NCI-H2107 treated with DMSO at 0.1 percent for 48 hours (cell line): Measurements from ENCODE around the gene SPATC1L.
A peak's percentile ranks its signal among the peaks of the same experiment; 100 is the strongest.
"Not testable (repeated sequence)": the region's sequence is repeated elsewhere in the genome, so short reads cannot be mapped to it uniquely, and the experiment has no call there.

Experiments
- DNase-seq: peaks from one replicate; lab custom pipeline; 2025; ENCODE audit not compliant: unreplicated experiment; lab: John Stamatoyannopoulos, UW

Gene SPATC1L

GRCh38 chr21:46183910-46184624 lies at the start of gene SPATC1L:
Gene SPATC1L, minus strand, starts transcription at chr21:46184459. Its CDS starts 1,643 bp downstream, at chr21:46182816.
- DNase-seq = no peak

GRCh38 chr21:46229923-46230260 lies 45.6 kb upstream of the SPATC1L start:
- no peak for DNase-seq

DNA sequence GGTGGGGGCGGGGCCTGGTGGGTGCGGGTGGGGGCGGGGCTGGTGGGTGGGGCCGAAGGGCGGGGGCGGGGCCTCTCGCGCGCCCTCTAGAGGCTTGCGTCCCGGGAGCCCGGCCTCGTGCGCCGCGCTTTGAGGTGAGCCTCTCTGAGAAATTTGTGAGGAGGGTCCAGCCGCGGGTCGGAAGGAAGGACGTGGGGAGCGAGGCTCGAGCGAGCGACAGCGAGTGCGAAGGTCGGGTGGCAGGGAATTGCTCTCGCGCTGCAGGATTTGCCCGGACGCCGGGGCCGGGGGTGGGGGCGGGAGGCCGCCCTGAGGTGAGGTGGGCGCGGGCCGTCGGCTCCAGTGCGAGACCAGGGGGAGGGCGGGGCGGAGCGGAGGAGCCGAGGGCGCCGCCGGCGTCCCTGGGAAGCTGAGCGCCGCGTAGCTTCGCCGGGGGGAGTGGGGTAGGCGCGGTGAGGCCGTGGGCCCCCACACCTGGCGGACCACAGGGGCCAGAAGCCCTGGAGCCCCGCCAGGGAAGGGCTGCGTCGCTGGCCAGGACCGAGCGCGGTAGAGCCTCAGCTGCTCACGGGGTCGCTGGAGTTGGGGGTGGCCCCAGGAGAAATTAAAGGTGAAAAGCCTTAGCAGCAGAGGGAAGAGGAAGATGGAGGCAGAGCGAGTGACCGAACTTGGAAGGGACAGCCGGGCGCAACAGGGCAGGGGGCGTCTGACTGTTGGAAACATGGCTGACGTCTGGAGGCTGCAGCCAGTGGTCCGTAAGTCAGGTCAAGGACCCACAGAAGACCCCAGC lies 45.1 kb upstream of the SPATC1L start:
- DNase-seq = no peak

DNA sequence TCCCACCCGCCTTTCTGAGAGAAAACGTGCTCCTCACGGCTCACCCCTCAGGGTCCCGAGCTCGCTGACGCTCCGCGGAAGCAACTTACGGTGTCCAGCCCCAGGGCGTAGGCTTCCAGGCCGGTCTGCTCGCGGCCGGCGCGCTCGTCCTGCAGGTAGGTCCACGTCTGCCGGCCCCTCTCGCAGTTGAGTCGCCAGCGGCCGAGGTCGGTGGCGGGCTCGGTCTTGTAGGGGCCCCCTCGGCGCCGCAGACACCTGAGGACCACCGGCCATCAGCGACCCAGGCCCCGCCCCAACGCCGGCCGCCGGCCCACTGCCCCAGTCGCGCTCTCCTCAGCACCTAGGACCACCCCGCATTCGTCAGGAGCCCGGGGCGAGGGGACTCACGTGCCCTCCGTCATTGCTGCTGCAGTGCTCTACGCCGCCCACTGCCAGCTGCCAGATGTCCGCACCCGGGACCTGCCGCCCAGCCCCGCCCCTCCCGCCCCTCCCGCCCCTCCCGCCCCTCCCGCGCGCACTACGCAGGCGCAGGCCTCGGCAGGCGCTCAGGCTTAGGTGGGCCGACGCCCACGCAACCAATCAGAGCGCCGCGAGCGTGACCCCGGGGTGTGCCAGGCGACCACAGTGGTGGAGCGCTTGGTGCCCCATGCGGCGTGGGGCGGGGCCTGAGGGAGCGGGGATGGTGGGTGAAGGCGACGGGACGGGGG lies 44.2 kb upstream of the SPATC1L start, which contains the start of gene LSS:
Gene LSS, minus strand, starts transcription at position 430 of the 707 bp plus-strand sequence. Its CDS starts 29 bp downstream, at position 401.
- DNase-seq = peak; percentile 85

DNA sequence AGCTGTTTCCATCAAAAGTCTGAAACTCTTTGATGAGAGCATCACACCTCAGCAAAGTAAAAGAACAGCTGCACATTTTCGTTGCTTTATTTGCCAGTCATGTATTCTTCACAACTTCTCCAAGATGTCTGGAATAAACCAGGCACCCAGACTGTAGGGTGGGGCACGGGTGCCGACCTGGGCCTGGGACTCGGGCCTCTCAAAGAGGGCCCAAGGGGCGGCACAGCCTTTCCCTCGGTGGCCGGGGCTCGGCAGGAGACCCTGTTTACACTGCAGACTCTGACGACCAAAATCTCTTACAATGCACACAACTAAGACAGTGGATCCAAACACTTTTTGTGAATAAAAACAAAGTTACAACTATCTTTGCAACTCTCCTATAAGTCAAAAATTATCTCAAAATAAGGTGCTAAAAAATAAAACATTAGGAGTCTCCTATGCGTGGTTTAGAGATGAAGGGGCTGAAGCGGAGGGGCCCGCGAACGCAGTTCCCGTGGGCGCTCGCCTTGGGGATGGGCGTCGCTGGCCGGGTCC lies 43.6 kb upstream of the SPATC1L start:
- DNase-seq = no peak

DNA sequence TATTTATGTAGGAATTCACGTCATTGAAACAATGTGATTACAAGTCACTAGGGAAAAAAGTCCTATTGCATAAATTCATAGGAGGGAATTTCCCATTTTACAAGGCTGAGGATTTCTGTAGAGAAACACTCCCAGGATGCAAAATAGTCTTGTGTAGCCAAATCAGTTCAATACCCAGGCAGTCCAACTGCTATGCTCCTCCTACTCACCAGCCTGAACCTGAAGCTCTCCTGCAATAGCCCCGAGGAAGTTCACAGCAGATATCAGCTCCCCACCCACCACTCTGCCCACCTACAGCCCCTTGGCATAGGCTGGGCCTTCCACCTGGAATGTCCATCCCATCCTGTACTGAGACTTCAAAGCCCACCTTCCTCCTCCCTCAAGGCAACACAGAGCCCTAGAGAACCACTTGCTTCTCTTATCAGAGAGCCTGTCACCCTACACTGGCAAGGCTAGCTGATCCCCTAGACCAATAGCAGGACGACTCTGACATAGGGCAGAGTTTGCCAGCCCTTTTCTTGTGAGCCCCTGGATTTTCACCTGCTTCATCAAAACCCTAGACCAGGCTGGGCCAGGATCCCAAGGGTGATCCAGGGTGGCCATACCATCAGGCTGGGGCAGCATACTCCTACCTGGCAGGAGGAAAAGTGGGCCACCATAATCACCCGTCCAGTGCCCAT lies 42.8 kb upstream of the SPATC1L start:
- peak; percentile 48 for DNase-seq

GRCh38 chr21:46226146-46226545 lies 41.9 kb upstream of the SPATC1L start:
- no peak for DNase-seq

- not testable (repeated sequence) for DNase-seq
Measured at GRCh38 chr21:46223661-46224060, 39.4 kb upstream of the SPATC1L start.

DNA sequence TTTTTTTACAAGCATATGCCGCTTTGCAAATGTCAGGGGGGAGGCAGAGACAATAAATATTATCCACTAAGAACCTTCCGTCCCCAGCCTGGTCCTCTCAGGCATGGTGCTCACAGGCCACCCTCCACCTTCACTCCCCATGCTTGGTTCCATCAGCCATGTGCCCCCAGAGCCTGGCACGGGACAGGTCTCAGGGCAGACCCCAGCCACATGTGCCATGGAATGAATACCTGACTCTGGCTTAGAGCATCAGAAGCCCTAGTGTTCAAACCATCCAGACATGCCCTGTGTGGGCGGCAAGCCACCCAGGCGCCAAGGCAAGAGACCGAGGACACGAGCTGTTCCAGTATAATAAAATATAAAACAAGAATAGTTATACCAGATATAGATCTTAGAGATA lies 39.0 kb upstream of the SPATC1L start:
- no peak for DNase-seq

- DNase-seq = no peak
Measured at GRCh38 chr21:46222436-46223116, 38.3 kb upstream of the SPATC1L start.

DNA sequence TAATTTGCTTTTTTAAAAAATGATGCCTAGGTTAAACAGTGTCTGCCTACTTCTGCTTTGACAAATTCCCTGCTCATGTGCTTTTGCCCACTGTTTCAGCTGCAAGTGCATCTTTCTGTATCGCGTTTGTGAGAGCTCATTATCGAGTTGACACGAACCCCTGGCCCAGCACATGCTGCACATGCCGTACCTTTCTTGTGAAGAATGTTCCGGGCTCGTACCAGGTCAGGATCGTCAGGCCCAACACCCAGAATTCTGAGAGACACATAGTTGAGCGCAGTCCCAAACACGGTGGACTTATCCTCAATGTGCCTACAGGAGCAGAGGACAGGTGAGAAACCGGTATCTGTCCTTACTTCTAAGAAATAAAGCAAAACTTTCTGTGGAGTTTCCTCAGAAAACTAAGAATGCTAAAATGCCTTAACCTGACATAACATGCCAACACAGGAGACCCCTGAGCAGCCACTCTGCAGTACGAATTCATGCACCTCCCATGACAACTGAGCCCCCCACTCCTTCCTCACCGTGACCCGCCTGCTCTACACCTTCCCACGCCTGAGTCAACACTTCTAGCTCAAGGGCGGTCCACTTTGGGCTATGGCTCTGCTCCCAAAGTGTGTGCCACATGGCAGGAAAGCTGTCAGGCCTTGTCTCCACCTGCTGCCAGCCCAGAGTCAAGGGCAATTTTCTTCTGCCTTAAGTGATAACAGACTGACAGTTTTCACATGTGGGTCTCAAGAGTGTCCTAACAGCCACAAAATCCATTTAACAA lies 37.6 kb upstream of the SPATC1L start:
- DNase-seq = no peak

DNA sequence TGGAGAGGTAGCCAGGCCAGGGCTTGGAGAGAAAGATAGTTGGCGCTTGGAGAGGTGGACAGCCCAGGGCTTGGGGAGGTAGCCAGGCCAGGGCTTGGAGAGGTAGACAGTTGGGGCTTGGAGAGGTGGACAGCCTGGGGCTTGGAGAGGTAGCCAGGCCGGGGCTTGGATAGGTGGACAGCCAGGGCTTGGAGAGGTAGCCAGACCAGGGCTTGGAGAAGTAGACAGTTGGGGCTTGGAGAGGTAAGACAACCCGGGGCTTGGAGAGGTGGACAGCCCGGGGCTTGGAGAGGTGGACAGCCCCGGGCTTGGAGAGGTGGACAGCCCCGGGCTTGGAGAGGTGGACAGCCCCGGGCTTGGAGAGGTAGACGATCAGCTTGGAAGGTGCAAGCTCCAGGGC lies 36.6 kb upstream of the SPATC1L start:
- no peak for DNase-seq

DNA sequence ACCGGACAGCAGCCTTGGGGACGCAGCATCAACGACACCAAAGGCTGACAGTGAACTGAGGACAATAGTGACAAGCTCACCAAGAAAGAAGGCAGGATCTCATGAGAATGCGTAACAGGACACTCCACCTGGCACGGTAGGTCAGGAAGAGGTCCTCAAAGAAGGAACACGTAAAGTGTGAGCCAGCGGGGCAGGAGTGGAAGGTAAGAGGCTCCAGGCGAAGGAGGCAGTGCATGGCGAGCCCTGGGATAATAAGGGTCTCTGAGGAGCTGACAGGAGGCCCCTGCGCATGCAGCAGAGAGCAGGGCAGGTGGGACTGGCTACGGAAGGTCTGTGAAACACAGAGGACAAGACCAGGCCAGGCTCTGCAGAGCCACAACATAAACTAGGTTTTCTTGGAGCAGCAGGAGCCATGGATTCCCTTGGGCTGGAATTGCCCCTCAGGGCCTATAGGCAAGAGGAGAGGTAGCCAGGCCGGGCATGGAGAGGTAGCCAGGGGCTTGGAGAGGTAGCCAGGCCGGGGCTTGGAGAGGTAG lies 36.1 kb upstream of the SPATC1L start:
- no peak for DNase-seq

DNA sequence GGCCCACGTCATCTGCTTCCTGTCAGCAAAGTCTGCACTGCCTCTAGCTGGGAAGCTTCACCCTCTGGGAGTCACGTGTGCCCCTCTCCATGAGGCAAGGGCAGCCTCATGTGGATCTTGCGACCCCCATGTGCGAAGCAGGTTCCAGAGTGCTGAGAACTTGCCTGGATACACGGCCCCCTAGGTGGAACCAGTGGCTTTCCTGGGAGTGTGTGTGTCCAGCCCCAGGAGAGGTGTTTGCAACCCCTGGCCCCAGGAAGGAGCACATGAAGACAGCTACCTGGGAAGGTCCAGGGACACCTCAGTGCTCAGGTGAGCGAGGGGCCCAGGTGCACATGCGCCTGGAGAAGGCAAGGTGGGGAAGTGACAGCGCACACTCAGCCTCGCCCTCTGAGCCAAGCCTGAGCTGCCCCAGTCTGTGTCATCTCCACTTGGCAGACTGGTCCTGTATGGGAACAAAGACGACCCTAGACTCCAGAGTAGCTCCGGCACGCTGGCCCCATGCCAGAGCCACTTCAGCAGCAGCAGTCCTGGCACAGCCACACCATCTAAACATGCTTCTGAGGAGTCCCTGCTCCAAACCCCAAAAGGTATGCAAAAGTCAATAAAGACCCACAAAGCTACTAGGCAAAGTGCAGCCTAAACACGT lies 35.5 kb upstream of the SPATC1L start:
- DNase-seq = no peak

DNA sequence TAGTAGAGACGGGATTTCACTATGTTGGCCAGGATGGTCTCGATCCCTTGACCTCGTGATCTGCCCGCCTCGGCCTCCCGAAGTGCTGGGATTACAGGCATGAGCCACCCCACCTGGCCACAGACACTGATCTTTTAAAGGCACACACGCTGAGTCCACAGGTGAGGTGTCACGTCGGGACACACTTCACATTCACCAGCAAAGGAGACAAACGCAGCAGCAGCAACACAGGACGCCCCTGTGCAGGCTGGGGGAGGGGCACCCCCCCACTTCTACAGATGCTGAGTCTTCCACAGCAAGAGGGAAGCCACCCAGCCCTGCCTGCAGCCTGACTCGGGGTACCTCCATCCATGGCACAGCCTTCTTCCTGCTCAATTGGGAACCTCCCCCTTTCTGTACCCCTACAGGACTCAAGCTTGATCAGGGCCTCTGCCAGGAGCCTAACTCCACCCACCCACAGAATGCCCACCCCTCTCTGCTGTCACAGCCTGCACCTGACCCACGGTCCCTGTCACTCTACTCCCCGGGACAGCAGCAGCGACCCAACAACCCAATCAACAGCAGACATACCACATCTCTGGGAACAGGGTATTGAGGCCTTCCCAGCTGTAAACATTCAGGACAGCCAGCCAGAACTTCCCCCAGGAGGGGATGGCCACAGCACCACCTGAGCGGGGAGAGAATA lies 34.8 kb upstream of the SPATC1L start:
- DNase-seq = no peak

GRCh38 chr21:46217511-46218196 lies 33.4 kb upstream of the SPATC1L start:
- no peak for DNase-seq

- DNase-seq = no peak
Measured at GRCh38 chr21:46216132-46216747, 32.0 kb upstream of the SPATC1L start.
